ENCODE data around the gene NR1H3. TPM values are rescaled to one million over a fixed set of nuclear protein-coding genes. Genes with fewer than 3 reads are reported as not detected.

NR1H3 gene
- total RNA-seq, 1 donor from 2014 or later: 3.8 TPM

DNA sequence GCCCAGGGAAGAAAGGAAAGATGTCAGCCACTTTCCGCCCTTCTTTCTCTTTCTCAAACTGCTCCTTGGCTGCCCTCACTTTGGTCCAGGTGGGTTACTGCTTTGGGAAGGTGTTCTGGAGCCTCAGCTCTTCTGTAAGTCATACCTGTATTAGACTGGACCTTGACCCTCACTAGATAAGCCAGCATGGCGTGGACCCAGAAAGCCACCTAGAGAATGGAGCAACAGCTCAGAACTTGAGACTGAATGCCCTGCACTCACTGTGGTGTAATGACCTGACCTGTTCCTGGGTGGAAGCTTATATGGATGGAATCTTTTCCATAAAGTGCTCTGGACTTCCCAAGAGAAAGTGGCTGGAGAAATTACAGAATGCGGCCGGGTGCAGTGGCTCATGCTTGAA is 24.7 kb upstream of the NR1H3 start:
- Histone ChIP-seq H3K36me3 (ENCODE audit: control insufficient read depth, insufficient read depth, low read length) (peaks cover 2% of the 10 kb centered on the region), H3K4me3 (ENCODE audit: low read depth, low read length) (no peak overlapping the region), H3K27me3 (ENCODE audit: control insufficient read depth, insufficient read depth, low read length) (no peaks in the 10 kb centered on the region)
- DNase-seq (ENCODE audit: low read depth): no peak
- TF ChIP-seq, protein P1, sequence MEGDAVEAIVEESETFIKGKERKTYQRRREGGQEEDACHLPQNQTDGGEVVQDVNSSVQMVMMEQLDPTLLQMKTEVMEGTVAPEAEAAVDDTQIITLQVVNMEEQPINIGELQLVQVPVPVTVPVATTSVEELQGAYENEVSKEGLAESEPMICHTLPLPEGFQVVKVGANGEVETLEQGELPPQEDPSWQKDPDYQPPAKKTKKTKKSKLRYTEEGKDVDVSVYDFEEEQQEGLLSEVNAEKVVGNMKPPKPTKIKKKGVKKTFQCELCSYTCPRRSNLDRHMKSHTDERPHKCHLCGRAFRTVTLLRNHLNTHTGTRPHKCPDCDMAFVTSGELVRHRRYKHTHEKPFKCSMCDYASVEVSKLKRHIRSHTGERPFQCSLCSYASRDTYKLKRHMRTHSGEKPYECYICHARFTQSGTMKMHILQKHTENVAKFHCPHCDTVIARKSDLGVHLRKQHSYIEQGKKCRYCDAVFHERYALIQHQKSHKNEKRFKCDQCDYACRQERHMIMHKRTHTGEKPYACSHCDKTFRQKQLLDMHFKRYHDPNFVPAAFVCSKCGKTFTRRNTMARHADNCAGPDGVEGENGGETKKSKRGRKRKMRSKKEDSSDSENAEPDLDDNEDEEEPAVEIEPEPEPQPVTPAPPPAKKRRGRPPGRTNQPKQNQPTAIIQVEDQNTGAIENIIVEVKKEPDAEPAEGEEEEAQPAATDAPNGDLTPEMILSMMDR (IDR thresholded peaks at IDR 0.05; ENCODE audit: insufficient read depth, low read length, poor library complexity, severe bottlenecking): no peak

- TF ChIP-seq, protein P1 (IDR thresholded peaks at IDR 0.05; ENCODE audit: insufficient read depth, low read length, poor library complexity, severe bottlenecking): peak; percentile 20
- H3K36me3 ChIP-seq (ENCODE audit: control insufficient read depth, insufficient read depth, low read length): peaks cover 2% of the 10 kb centered on the region
- no peaks in the 10 kb centered on the region for H3K27me3 ChIP-seq (ENCODE audit: control insufficient read depth, insufficient read depth, low read length)
- H3K4me3 ChIP-seq (ENCODE audit: low read depth, low read length): no peak overlapping the region
- no peak for DNase-seq (ENCODE audit: low read depth)
These were observed 23.7 kb upstream of the NR1H3 start for GRCh38 chr11:47233989-47234668.

GRCh38 chr11:47234669-47235100 is 23.1 kb upstream of the NR1H3 start:
- Histone ChIP-seq H3K4me3 (ENCODE audit: low read depth, low read length) (no peak overlapping the region), H3K36me3 (ENCODE audit: control insufficient read depth, insufficient read depth, low read length) (peaks cover 3% of the 10 kb centered on the region), H3K27me3 (ENCODE audit: control insufficient read depth, insufficient read depth, low read length) (no peaks in the 10 kb centered on the region)
- DNase-seq (ENCODE audit: low read depth): no peak
- TF ChIP-seq, protein P1 (IDR thresholded peaks at IDR 0.05; ENCODE audit: insufficient read depth, low read length, poor library complexity, severe bottlenecking): no peak

DNA sequence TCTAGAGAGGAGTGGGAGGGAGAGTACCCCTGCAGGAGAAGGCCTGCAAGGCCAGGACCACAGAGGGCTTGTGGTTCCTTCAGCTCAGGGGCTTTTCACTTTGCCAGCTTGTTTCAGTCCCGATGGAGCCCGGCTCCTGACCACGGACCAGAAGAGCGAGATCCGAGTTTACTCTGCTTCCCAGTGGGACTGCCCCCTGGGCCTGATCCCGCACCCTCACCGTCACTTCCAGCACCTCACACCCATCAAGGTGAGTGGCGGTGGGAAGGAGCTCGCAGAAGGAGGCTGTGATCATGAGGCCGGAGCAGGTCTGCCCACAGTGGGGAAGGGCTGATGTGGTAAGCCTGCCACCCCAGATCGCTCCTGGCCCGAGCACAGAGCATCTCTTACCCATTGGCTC is 22.6 kb upstream of the NR1H3 start:
- no peak for DNase-seq (ENCODE audit: low read depth)
- H3K36me3 ChIP-seq (ENCODE audit: control insufficient read depth, insufficient read depth, low read length): peaks cover 4% of the 10 kb centered on the region
- no peak overlapping the region for H3K4me3 ChIP-seq (ENCODE audit: low read depth, low read length)
- TF ChIP-seq, protein P1 (IDR thresholded peaks at IDR 0.05; ENCODE audit: insufficient read depth, low read length, poor library complexity, severe bottlenecking): no peak
- no peaks in the 10 kb centered on the region for H3K27me3 ChIP-seq (ENCODE audit: control insufficient read depth, insufficient read depth, low read length)

- no peak for DNase-seq (ENCODE audit: low read depth)
- no peaks in the 10 kb centered on the region for H3K27me3 ChIP-seq (ENCODE audit: control insufficient read depth, insufficient read depth, low read length)
These were observed 21.3 kb upstream of the NR1H3 start for GRCh38 chr11:47236482-47236881.

More at GRCh38 chr11:47236482-47236881, 21.3 kb upstream of the NR1H3 start:
- Histone ChIP-seq H3K4me3 (ENCODE audit: low read depth, low read length) (no peak overlapping the region), H3K36me3 (ENCODE audit: control insufficient read depth, insufficient read depth, low read length) (peaks cover 4% of the 10 kb centered on the region)
- TF ChIP-seq, protein P1 (IDR thresholded peaks at IDR 0.05; ENCODE audit: insufficient read depth, low read length, poor library complexity, severe bottlenecking): no peak

Data from kidney epithelial cell (primary cell).